HG02938 (cell line): ENCODE results near the gene ATP2B2.

Experiments
- ATAC-seq: cut with Tn5 transposase; IDR thresholded peaks from one replicate; pipeline ENCODE4 v1.9.1; 2021; ENCODE audit warnings: mild to moderate bottlenecking, moderate library complexity; ENCODE audit not compliant: unreplicated experiment

The ATP2B2 gene

DNA sequence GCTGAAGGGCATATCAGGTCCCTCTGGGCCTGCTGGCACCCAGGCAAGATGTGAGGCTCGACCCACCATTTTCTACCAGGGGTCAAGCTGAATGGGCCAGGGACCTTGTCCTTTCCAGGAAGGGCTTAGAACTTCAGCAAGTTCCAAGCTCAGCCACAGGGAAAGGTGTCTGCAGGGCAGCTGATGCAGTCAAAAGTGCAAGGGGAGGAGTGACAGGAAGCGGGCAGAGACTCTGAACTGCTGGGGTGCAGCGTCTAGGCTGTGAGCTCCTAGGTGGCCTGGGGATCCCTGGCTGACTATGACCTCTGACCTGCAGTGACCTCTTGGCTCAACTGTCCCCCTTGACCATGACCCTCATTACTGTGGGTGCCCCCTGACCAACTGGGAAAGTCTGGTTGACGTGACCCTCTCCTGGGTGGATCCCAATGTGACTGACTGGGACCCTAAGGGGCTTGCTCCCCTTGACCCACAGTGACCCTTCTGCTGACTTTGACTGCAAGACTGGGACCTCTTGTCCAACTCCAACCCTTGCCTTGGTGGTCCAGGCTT is 170.1 kb downstream of the ATP2B2 start:
- ATAC-seq = no peak

DNA sequence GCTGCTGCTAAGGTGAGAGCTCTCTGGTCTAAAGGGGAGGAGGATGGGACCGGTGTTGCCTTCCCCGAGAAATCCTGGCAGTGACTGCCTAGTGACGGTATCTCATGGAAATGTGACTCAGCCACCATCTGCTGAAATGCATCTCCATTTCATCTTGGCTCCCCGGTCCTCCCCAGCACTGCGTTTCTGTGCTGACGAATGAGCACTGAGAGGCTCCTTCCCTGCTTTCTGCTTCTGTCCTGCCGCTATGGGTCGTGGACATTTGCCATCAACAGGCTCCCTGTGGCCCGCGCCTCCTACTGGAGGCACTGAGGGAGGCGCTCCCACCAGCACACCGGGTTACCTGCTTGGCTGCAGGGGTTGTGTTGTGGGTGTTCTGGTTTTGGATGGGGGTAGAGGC is 170.9 kb downstream of the ATP2B2 start:
- ATAC-seq = no peak

DNA sequence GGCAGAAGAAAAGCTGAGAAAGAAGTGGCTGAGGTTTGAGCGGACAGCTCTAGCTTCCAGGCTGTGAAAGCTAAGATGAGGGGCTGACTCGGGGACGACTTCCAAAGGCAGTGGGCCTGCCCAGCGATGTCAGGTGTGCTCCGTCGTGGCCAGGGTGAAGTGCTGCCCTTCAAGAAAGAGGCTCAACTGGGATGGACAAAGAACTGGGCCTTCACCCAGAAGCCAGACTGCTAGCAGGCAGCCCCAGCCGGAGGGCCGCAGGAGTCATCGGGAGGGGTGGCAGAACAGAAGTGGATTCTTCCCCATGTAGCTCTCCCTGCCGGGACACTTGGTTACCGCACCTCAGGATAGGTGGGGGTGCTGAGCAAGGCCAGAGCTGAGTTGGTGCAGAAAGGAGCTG is 171.3 kb downstream of the ATP2B2 start:
- ATAC-seq = no peak

DNA sequence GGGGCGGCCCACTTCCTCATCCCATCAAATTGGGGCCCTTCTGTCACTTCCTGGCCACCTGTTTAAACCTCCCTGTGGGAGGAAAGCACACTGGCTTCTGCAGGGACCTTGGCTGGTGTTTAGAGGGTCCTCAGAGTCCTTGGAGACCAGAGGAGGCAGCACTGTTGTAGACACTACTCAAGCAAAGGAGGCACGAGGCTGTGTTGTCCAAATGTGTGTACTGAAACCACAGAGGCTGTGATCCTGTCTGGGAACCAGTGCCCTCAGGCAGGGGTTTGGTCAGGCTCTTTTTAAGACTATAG is 172.1 kb downstream of the ATP2B2 start:
- no peak for ATAC-seq

DNA sequence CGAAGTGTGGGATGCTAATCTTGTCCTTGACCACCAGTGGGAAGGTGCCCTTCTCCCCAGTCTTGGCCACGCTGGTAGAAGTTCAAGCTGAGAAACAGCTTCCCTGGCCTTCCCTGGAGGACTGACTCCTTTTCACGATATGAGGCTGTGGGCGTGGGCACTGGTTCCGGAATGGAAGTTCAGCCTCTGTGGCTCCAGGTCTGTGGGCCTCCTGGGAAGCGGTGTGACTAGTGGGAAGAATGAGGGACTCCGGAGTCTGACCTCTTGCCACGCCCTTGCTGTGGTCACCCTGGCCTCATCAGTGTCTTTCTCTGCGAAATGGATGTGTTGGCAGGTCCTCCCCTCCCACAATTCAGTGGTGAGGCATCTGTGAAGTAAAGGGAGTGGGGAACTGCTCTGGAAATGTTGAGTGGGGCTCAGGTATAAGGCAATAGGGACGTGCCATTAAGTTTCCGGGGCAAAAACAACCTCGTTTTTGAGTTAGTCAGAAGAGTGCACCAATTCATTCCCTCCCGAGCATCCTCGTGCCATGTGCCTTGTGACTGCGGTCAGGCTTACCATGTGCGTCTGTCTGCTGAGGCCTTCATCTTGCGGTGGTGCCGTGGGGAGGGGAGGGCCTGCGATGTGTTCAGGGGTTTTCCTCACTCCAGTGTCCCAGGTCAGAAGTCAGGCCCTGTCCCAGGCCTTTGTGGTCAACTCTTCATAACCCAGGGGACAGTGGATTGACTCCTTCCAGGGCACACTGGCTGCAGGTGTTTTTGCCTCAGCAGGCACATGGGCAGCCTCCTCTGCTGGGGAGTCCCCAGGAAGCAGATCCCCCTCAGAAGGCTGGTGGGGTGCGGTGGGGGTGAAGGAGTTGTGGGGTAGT is 172.7 kb downstream of the ATP2B2 start:
- ATAC-seq = no peak

DNA sequence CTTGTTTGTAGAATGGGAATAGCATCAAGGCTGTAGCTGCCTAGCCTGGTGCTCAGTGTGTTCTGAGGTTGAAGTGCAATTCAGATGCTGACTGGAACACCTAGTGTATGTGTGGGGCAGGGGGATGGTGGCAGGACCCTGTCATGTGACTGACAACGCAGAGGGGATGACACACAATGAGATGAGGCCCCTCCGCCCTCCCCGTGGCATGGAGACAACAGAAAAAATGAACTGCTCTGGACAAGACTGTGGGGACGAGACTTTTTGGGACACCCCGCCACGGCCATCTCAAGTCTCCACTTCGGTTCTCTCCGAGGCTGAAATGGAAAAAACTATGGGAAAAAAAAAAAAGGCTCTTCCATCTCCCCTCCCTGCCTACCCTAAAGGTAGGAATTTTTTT is 174.1 kb downstream of the ATP2B2 start:
- no peak for ATAC-seq

DNA sequence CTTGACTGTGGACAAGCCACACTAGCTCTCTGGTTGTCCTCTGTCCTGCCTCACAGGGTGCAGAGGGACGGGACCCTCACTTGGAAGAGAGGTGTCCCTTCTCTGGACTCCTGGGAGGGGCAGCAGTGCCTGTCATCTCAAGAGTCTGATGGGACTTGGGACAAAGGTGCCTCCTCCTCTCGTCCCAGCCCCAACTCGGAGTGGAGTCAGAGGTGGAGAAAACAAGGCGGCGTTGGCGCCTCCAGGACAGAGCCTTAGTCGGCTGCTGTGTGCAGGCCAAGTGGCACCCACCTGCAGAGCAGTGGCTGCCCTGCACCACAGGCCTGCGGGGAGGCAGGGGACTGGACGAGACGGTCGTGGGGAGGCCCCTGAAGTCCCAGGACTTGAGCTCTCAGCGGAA is 175.1 kb downstream of the ATP2B2 start:
- no peak for ATAC-seq

DNA sequence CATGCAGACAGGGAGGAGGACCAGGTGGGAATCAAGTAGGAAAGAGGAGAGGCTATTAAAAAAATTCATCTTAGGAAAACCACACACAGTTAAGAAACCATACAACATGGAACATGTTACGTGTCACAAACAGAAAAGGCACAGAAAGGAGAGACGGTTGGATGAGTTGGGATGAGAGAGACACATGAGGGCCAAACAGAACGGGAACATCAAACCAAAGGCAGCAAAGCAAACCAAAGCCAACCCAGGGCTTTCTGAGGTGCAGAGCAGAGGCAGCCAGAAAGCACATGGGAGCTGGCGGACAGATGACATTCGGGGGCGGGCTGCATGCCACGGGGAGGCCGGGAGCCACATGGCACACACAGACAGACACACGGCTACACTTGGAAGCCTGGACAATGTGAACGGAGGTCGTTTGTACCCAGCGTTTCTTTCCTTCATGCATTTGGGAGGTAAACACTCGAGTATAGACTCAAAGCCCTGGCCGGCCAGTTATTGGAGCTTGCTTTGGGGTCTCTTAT is 175.8 kb downstream of the ATP2B2 start:
- ATAC-seq = no peak

DNA sequence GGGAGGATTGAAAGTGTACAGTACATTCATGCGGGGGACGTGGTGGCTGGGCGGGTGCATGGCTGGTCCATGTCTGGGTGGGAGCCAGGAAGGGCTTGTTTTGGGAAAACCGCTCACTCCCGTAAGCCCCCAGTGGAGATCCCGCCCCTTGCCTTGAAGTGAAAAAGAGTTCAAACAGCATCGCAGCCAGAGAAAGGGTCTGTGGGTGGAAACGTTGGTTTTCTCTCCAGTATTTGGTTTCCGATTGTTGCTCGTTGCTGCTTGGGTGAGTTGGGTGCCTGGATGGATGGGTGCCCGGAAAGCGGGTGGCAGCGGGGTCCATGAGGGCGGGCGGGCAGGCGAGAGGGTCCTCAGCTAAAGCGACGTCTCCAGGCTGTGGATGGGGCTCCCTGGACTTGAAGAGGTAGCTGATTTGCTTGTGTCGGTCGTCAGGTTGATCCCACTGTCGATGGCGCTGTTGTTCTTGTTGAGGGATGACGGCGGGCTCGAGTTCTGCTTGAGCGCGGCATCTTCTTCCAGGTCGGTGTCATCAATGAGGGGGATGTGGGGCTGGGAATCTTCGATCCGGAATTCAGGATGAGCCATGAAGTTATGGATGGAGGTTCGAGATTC is 176.8 kb downstream of the ATP2B2 start:
- no peak for ATAC-seq

DNA sequence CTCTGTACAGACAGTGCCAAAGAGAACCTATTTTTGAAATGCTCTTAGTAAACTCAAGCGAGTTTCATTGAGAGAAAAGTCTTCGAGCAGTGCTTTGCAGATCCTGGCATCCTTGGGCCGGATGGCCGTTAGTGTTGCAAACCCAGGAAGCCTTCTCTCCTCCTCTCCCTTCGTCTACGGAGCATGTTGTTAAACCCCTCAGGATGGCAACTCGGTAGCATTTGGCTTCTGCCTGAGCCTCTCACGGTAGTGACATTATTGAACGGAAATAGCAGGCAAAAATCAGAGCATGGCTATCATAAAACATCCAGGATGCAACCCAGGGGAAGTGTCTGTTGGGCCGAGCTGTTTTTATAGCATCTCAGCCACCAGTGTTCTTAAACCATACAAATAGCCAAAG is 177.8 kb downstream of the ATP2B2 start:
- no peak for ATAC-seq

DNA sequence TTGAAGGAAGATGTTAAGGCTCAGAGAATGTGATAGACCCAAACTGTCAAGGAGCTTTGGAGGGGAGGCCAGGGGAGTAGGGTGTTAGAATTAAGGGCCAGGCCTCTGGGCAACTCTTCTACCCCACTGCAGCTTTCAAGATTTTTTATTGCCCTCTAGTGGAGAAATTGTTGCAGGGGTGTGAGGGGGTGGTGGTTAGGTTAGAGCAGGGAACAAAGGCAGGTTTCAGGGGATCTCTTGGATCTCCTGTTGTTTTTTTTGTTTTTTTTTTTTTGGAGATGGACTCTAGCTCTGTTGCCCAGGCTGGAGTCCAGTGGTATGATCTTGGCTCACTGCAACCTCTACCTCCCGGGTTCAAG is 183.1 kb downstream of the ATP2B2 start:
- no peak for ATAC-seq

DNA sequence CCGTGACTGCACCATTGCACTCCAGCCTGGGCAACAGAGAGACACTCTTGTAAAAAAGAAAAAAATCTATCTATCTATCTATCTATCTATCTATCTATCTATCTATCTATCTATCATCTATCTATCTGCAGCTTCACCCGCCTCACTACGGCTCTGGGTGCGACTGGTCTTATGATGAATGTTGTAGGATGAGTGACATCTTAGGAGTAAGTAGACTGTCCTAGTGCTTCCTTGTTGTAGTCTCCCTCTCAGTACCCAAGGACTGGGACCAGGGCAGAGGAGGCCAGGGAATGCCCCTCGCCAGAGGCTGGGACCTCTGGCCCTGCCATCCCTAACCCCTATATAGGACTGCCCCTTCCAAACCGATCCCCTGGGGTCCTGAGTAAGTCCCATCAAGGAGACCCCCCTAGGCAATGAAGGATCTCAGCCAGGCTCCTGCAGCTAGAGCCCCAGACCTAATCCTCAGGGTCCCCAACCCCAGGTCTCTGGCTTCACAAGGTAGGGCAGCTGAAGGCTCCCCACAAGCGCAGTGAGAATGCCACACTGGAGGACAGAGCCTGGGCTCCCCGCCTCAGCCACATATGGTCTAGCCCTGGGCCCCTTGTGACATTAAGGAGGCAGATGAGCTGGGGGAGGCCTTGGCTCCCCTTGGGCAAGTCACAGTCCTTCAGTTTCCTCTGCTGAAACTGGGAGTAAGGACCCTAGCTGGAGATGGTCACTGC is 183.6 kb downstream of the ATP2B2 start:
- no peak for ATAC-seq

DNA sequence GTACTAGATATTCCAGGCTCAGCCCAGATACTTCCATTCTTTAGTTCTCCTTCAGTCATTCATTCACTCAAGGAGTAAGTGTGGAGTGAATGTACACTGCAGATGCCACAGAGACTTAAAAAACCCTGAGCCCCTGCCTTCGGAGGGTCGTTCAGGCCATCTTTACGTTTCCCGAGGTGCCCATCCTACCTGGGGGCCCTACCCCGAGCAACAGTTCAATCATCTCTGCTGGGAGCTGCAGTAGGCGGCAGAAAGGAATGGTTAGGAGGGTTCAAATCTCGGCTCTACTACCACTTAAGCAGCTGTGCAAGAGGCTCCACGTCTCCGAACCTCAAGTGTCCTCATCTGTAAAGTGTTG is 185.1 kb downstream of the ATP2B2 start:
- ATAC-seq = no peak

DNA sequence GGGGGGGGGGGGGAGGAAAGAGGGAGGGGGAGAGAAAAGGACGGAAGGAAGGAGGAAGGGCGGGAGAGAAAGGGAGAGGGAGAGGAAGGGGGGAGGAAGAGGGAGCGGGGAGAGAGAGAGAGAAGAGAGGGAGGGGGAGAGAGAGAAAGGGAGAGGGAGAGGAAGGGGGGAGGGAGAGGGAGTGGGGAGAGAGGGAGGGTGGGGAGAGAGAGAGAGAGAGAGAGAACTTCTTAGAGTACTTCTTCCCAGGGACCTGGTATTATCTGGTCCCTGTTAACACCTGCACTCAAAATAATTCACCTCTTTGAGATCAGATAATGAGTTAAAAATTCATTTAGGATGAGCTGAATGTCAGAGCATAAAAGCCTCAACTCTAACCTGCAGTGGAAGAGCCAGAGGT is 185.6 kb downstream of the ATP2B2 start:
- ATAC-seq = no peak

DNA sequence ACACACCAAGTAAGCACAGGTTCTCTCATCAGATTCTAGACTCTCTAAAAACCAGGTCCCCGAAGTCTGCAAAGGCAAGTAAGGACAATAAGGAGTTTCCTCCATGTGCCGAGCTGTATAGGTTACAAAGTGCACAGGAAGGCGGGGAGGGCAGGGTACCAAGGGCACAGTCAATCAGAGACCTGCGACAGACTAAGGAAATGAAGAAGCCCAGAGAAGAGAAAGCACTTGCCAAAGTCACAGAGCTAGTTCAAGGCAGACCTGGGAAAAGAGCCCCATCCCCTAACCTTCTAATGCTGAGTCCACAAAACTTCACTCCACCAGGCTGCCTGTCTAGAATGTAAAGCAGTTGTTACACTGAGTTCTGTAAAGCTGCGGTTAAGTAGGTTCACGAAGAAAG is 186.1 kb downstream of the ATP2B2 start:
- ATAC-seq = no peak

DNA sequence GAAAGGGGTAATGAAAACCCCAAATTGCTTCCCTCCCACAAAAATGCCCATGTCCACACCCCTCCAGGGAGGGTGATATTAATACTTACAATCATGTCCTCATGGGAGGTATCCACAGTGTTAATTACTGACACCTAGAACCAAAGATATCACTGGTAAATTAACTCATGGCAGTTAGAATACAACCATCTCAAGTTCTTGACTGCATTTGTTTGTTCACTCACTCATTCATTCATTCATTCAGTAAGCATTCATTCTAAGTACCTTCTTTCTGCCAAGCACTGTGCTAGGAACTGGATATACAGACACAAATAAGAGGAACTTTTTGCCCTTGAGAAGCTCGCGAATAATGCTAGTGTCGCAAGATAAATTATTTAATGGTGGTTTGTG is 187.4 kb downstream of the ATP2B2 start:
- ATAC-seq = no peak

DNA sequence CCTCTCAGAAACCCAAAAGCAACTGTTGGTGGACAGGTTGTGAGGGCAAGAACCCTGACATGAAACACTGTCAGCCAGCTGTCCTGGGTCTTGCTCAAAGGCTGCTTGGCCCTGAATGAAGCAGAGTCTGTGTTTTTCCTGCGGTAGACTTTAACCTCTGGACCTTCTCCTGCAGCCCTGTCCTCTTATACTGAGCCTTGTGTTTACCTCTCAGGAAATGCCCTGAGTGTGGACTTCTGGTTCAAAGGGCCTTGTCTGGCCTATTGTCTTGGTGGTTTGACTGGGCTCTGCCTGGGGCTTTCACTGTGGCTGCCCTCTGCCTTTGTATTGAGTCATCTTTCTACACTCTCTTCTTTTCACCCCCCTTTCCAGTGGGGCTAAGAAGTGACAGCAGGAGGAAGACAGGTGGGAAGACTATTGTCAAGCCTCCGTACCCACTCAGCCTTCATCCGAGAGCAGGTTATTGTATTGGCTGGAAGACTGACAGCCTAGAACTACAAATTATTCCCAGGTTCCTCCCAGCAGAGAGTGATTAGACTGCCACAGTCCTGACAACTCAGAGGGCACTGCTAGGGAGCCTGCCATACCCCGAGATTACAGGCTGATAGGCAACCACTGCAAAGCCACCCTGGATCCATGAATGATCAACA is 187.9 kb downstream of the ATP2B2 start:
- no peak for ATAC-seq

DNA sequence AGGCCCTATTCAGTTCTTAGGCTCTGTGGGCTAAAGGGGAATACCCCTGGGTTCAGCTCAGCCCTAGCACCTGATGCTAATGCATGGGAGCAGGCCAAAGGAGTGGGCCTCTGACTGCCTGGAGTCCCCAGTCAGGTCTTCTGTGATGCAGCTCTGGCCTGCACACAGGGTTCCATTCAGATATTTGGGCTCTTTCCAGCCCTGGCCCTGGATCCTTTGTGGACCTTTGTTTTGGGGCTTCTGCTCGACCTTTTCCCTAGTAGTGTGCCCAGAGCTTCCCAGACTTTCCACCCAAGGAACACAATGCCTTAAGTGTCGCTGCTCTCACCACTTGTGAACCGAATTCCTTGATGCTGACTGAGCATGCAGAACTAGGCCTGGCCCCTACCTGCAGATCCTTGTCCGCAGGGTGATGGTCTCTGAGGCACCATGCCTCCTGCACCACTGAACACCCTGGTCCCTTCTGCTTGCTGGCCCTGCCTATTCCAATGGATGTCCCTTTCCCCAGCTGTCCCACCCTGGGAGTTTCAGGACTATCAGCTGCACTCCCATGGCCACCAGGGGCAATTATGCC is 189.5 kb downstream of the ATP2B2 start:
- ATAC-seq = no peak

DNA sequence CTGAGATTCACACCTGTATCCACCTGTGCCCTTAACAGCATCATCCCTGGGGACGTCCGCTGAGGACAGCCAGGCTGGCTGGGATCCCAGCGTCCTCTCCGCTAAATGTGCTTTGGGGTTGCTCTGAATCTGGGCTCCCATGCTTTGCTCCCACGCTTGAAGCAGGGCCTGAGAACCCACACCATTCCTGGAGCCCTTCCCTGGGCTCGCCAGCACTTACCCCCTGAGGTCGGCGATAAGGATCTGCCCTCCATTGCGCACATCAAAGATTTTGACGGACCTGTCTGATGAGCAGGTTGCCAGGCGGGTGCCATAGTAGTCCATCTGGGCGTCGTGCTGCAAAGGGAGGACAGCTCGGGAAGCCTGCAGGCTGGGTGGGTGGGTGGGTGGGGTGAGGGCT is 190.3 kb downstream of the ATP2B2 start:
- no peak for ATAC-seq

DNA sequence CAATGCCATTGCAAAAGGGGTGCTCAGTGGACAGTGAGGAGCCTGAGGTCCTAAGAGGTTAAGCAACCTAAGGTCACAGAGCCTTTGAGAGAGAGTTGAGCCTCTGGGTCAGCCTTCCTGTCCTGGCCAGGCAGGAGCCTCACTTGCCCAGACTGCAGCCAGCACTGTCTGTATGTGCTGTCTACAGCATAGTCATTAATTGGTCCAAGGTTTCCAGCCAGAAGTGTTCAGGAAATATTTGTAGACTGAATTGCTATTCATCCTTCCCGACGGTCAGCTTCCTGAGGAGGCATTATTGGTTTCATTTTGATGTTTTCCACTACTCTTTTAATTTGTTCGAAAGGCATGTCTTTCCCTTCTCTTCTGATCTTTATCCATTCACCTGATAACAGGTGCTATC is 192.5 kb downstream of the ATP2B2 start:
- no peak for ATAC-seq

DNA sequence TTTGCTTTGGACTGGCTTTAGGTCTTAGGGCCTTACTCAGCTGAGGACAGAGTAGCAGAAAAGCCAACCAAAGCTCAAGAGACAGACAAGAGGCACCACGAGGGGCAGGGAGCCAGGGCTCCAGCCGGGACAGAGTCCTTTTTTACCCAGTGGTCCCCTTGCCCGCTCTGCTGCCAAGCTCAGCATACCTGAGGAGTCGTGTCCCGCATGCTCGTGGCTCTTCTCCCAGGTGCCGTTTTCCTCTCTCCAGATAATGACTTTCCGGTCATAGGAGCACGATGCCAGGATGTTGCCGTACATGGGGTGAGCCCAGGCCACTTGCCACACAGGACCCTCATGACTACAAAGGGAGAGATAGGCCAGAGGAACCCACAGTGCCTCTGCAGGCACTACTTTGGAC is 193.0 kb downstream of the ATP2B2 start:
- ATAC-seq = no peak
